OCI-LY7 (cell line): ENCODE results near the gene IFNK. TPM values are rescaled to one million over a fixed set of nuclear protein-coding genes. Genes with fewer than 3 reads are reported as not detected.

Experiments used
- BruUV-seq: library from RNA; stranded (reverse); fragments of 400-500 nt; replicated peaks from 2 replicates; lab custom pipeline; 2021; lab: Mats Ljungman, UMichigan
- CTCF ChIA-PET: fragments of 300-600 bp; sonication (Branson Sonifier 250); formaldehyde crosslinking; loops from one replicate; lab custom pipeline; 2022; ENCODE audit warnings: antibody characterized with exemption; ENCODE audit not compliant: unreplicated experiment; lab: Charles Lee
- POLR2A ChIA-PET: fragments of 300-600 bp; sonication (Branson Sonifier 250); formaldehyde crosslinking; loops from one replicate; lab custom pipeline; 2022; ENCODE audit warnings: antibody characterized with exemption; lab: Charles Lee
- DNase-seq: peaks from one replicate; pipeline ENCODE4 v3.0.0-alpha.2; 2015; ENCODE audit warnings: low spot score
- H2AFZ ChIP-seq: fragments of 200-600 bp; sonication (generic), shearing (Covaris generic); 2 replicates; pipeline ENCODE4 v1.6.1; 2014; ENCODE audit warnings: mild to moderate bottlenecking, antibody characterized with exemption, low read length, moderate library complexity
- H3K27ac ChIP-seq: fragments of 200-600 bp; sonication (generic); 2 replicates; pipeline ENCODE4 v1.5.1; 2014; ENCODE audit warnings: mixed run types, low read depth, mild to moderate bottlenecking, moderate library complexity, low read length, inconsistent platforms; ENCODE audit not compliant: poor library complexity, severe bottlenecking
- H3K36me3 ChIP-seq: fragments of 200-600 bp; sonication (generic); 2 replicates; pipeline ENCODE4 v1.6.1; 2014; ENCODE audit warnings: mild to moderate bottlenecking, antibody characterized with exemption, low read length, moderate library complexity, mixed read lengths; ENCODE audit not compliant: insufficient read depth
- H3K4me1 ChIP-seq: fragments of 200-600 bp; sonication (generic); 2 replicates; pipeline ENCODE4 v1.5.1; 2014; ENCODE audit warnings: mild to moderate bottlenecking, low read length; ENCODE audit not compliant: insufficient read depth, poor library complexity, severe bottlenecking
- H3K4me2 ChIP-seq: fragments of 200-600 bp; sonication (generic); 2 replicates; pipeline ENCODE4 v1.6.1; 2014; ENCODE audit warnings: mild to moderate bottlenecking, low read length
- H3K4me3 ChIP-seq: fragments of 200-600 bp; sonication (generic); 2 replicates; pipeline ENCODE4 v1.5.1; 2014; ENCODE audit warnings: mild to moderate bottlenecking, low read depth, low read length; ENCODE audit not compliant: poor library complexity, severe bottlenecking
- H3K79me2 ChIP-seq: fragments of 200-600 bp; sonication (generic); 2 replicates; pipeline ENCODE4 v1.6.1; 2016; ENCODE audit warnings: low read depth, mild to moderate bottlenecking, low read length, moderate library complexity, mixed read lengths; ENCODE audit not compliant: insufficient read depth
- H3K9me2 ChIP-seq: fragments of 200-600 bp; sonication (generic); 2 replicates; pipeline ENCODE4 v1.6.1; 2016; ENCODE audit warnings: mild to moderate bottlenecking, low read length, mixed read lengths; ENCODE audit not compliant: insufficient read depth
- H3K9me3 ChIP-seq: fragments of 200-600 bp; sonication (generic); 2 replicates; pipeline ENCODE4 v1.6.1; 2014; ENCODE audit warnings: mild to moderate bottlenecking, mixed run types, low read length, mixed read lengths
- H4K20me1 ChIP-seq: fragments of 200-600 bp; sonication (generic); 2 replicates; pipeline ENCODE4 v1.6.1; 2014; ENCODE audit warnings: mild to moderate bottlenecking, antibody characterized with exemption, low read length, moderate library complexity, mixed read lengths; ENCODE audit not compliant: insufficient read depth
- EZH2phosphoT487 ChIP-seq: fragments of 200-600 bp; sonication (generic); IDR thresholded peaks from 2 replicates; pipeline ENCODE4 v1.6.1; 2018; ENCODE audit warnings: low read depth, borderline replicate concordance, mild to moderate bottlenecking, mixed run types, antibody characterized with exemption, low read length, moderate library complexity, mixed read lengths
- intact Hi-C: fragments of 100-400 bp; cut with micrococcal nuclease; formaldehyde crosslinking; loops from one replicate; pipeline ENCODE4 v1.10.0; 2022; ENCODE audit not compliant: unreplicated experiment
- total RNA-seq, 2 experiments: library from RNA; depleted of rRNA in 1 of 2; stranded (reverse); fragments of >200 nt in 1 of 2; shearing (Covaris generic) in 1 of 2; gene quantifications; 2 replicates each; pipeline ENCODE4 v1.2.3, GENCODE V29; 2014 to 2022
- TF ChIP-seq, protein P1 (sequence below): fragments of 200-600 bp; sonication (generic); conservative IDR thresholded peaks from 2 replicates; pipeline ENCODE4 v1.5.1; 2014; ENCODE audit warnings: mild to moderate bottlenecking, antibody characterized with exemption, low read length, moderate library complexity, mixed read lengths

IFNK gene
- total RNA-seq, 2 experiments from 2014 or later = not detected

DNA sequence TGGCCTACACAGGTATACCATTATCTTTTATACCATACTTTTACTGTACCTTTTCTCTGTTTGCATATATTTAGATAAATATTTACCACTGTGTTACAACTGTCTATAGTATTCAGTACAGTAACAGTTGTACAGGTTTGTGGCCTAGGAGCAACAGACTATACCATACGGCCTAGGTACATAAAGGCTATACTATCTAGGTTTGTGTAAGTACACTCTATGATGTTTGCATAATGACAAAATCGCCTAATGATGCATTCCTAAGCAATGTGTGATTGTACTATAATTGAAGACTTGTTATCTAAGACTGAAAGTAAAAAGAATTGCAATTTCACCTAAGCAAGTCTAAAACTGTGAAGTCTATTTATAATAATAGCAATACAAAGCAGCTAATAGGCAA lies 45.3 kb downstream of the IFNK start:
- H3K27ac ChIP-seq = no peak overlapping the region
- H3K36me3 ChIP-seq = peaks cover 25% of the 10 kb centered on the region
- DNase-seq = no peak
- no peak for TF ChIP-seq EZH2phosphoT487
- TF ChIP-seq, protein P1, sequence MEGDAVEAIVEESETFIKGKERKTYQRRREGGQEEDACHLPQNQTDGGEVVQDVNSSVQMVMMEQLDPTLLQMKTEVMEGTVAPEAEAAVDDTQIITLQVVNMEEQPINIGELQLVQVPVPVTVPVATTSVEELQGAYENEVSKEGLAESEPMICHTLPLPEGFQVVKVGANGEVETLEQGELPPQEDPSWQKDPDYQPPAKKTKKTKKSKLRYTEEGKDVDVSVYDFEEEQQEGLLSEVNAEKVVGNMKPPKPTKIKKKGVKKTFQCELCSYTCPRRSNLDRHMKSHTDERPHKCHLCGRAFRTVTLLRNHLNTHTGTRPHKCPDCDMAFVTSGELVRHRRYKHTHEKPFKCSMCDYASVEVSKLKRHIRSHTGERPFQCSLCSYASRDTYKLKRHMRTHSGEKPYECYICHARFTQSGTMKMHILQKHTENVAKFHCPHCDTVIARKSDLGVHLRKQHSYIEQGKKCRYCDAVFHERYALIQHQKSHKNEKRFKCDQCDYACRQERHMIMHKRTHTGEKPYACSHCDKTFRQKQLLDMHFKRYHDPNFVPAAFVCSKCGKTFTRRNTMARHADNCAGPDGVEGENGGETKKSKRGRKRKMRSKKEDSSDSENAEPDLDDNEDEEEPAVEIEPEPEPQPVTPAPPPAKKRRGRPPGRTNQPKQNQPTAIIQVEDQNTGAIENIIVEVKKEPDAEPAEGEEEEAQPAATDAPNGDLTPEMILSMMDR = no peak
- ChIA-PET CTCF (no interaction called here), POLR2A (interaction anchor here (0.6 to 2.1 kb wide), 4 partner anchors 9 to 14 kb away, joined by 3 to 6 read pairs (median 4); no protein-coding TSS in a partner anchor)
- peaks cover 11% of the 10 kb centered on the region for H3K4me1 ChIP-seq
- no peak overlapping the region for H2AFZ ChIP-seq
- intact Hi-C loops = no loop called here
- no TSS peak for BruUV-seq
- H3K4me3 ChIP-seq = no peak overlapping the region
- H3K9me3 ChIP-seq = no peaks in the 10 kb centered on the region; the same call in 1 of the 2 replicates
- no peaks in the 10 kb centered on the region for H3K9me2 ChIP-seq
- H3K4me2 ChIP-seq = no peak overlapping the region
- H4K20me1 ChIP-seq = 0 out of 2 replicates have a peak, but pooled peaks cover 4% of the 10 kb centered on the region
- no peaks in the 10 kb centered on the region for H3K79me2 ChIP-seq

DNA sequence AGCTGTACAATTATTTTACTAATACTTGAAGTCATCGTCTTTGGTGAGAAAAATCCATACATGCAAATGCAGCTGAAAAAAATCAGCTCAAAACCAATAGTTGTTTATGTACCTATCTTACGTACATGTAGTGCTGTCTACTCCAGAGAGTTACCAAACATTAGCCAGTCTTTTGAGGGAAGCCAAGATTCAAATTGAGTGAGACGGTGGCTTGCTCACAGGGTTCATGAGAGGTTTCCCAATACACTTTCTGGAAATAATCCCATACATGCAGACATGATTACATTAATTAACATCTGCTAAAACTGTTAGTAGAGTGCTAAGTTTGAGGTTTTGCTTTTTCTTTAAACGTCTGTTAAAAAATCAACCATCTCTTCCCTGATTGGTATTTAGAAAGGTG lies 46.9 kb downstream of the IFNK start:
- peaks cover 13% of the 10 kb centered on the region for H3K4me1 ChIP-seq
- CTCF ChIA-PET = no interaction called here
- no peak overlapping the region for H2AFZ ChIP-seq
- H3K4me3 ChIP-seq = no peak overlapping the region
- TF ChIP-seq EZH2phosphoT487 = no peak
- TF ChIP-seq, protein P1 = no peak
- intact Hi-C loops = no loop called here
- 0 out of 2 replicates have a peak overlapping the region, but pooled peaks have one; percentile 82 for H3K4me2 ChIP-seq
- 0 out of 2 replicates have a peak, but pooled peaks cover 4% of the 10 kb centered on the region for H4K20me1 ChIP-seq
- peaks cover 12% of the 10 kb centered on the region for H3K9me3 ChIP-seq
- H3K79me2 ChIP-seq = no peaks in the 10 kb centered on the region
- no peak for DNase-seq
- H3K9me2 ChIP-seq = no peaks in the 10 kb centered on the region
- no peak overlapping the region for H3K27ac ChIP-seq
- H3K36me3 ChIP-seq = peaks cover 11% of the 10 kb centered on the region
- BruUV-seq = no TSS peak
- POLR2A ChIA-PET = interaction anchor here (1.4 kb wide), 1 partner anchor 11 kb away, joined by 3 read pairs; no protein-coding TSS in a partner anchor

DNA sequence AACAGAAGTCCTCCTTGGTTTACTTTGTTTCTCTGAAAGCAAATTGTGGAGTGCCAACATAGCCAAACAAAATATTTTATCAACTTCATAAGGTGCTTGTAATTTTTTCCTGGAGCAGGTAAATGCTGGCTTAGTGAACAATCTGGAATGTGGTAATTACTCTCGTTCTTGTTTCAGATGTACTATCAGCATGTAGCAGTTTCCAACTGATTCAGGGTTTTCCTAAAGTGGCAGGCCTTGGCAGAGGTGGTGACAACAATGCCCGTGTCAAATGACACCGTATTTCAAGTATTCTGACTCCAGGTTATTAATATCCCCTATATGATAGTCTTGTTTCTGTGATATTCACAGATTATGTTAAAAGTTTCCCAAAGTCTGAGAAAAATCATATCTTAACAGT lies 48.0 kb downstream of the IFNK start:
- peak overlapping the region; percentile 72 for H3K4me3 ChIP-seq
- H2AFZ ChIP-seq = no peak overlapping the region; the same call in 1 of the 2 replicates
- H3K9me3 ChIP-seq = peaks cover 12% of the 10 kb centered on the region
- H3K79me2 ChIP-seq = no peaks in the 10 kb centered on the region
- 0 out of 2 replicates have a peak, but pooled peaks cover 4% of the 10 kb centered on the region for H4K20me1 ChIP-seq
- H3K4me1 ChIP-seq = peaks cover 13% of the 10 kb centered on the region
- TSS peak; percentile 58 for BruUV-seq
- intact Hi-C loops = loop anchor here (2.0 kb wide), 1 partner anchor 625 kb away; the partner anchor contains the start of gene PLAA
- peak overlapping the region; percentile 82 for H3K4me2 ChIP-seq
- ChIA-PET POLR2A (no interaction called here), CTCF (no interaction called here)
- no peak overlapping the region for H3K27ac ChIP-seq
- no peaks in the 10 kb centered on the region for H3K9me2 ChIP-seq
- TF ChIP-seq, protein P1 = no peak
- TF ChIP-seq EZH2phosphoT487 = no peak
- H3K36me3 ChIP-seq = peaks cover 2% of the 10 kb centered on the region
- no peak for DNase-seq
